Fibroblast of lung (primary cell): ENCODE data around the gene CPSF3.

Experiments used
- CTCF ChIP-seq, 2 donors: IDR thresholded peaks in 1 of 2; conservative IDR thresholded peaks in 1 of 2; 1 replicate in 1 of 2; 2 replicates in 1 of 2; pipeline ENCODE4 v1.5.1; 2011 to 2012; ENCODE audit warnings: low read length in 2 of 2, control low read depth in 1 of 2, inconsistent platforms in 1 of 2, low read depth in 1 of 2, mild to moderate bottlenecking in 1 of 2
- EZH2 ChIP-seq: IDR thresholded peaks from 2 replicates; pipeline ENCODE4 v1.5.1; 2012; ENCODE audit warnings: low read length, control low read depth, mild to moderate bottlenecking; ENCODE audit errors: missing control alignments

- no peak for TF ChIP-seq CTCF (conservative IDR thresholded peaks at IDR 0.05 in 1 of 2, IDR thresholded peaks at IDR 0.05 in 1 of 2; ENCODE audit: low read depth in 1 of 2, low read length in 2 of 2)
- no peak for TF ChIP-seq EZH2
These were observed 94.7 kb downstream of the CPSF3 start for GRCh38 chr2:9518163-9518562.
